Uterus (tissue), 2 donors: ENCODE measurements around the gene ARID1B.

Source experiments
- POLR2A ChIP-seq, 2 donors: fragments of 450-650 bp; IDR thresholded peaks; one replicate each; pipeline ENCODE4 v1.6.1; 2016; ENCODE audit warnings: antibody characterized with exemption in 2 of 2, mild to moderate bottlenecking in 1 of 2, moderate library complexity in 1 of 2
- TF ChIP-seq, protein P1 (sequence below), 4 experiments: fragments of 200-600 bp in 2 of 4; fragments of 450-650 bp in 2 of 4; sonication (generic) in 2 of 4; IDR thresholded peaks; one replicate each; pipeline ENCODE4 v1.5.1; 2016 to 2019; ENCODE audit warnings: antibody characterized with exemption in 4 of 4, mild to moderate bottlenecking in 2 of 4, moderate library complexity in 1 of 4

DNA sequence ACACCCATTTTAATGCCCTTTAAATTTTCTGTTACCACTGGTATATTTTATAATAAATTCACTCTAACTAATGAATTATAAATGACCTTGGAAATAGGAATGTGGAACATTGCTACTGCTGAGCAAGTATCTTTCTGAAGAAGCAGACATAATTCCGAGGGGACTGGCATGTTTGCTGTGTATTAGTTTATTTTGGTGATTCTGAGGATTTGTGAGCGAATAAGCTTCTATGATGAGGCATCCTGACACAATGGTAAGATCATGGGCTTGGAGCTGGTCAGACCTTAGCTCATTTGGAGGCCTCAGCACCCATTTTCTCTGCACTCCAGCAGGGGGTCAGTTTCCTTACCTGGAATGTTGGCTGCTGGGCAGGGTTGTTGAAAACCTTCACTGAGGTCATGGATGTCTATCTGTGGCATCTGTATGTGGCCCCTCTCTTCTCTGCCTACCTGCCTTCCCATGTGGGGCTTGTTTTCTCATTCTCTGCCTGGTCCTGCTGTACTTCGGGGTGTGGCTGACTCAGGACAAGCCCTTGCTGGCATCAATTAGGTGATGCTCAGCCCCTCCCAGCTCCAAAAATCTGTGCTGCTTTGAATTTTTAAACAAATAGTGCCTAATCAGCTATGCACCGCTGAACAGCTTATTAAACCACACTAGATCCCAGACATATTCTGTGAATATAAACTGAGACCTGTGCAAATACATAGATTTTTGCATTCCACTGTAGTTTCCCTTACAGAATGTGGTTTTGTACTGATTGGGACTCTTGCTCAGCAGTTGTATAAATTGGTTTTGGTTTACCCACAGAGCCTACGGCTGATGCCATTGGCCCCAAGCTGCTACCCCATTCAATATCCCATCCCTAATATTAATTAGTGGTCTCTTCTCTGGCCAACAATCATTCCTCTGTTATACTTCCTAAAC is 10.7 kb downstream of the ARID1B start:
- TF ChIP-seq, protein P1, sequence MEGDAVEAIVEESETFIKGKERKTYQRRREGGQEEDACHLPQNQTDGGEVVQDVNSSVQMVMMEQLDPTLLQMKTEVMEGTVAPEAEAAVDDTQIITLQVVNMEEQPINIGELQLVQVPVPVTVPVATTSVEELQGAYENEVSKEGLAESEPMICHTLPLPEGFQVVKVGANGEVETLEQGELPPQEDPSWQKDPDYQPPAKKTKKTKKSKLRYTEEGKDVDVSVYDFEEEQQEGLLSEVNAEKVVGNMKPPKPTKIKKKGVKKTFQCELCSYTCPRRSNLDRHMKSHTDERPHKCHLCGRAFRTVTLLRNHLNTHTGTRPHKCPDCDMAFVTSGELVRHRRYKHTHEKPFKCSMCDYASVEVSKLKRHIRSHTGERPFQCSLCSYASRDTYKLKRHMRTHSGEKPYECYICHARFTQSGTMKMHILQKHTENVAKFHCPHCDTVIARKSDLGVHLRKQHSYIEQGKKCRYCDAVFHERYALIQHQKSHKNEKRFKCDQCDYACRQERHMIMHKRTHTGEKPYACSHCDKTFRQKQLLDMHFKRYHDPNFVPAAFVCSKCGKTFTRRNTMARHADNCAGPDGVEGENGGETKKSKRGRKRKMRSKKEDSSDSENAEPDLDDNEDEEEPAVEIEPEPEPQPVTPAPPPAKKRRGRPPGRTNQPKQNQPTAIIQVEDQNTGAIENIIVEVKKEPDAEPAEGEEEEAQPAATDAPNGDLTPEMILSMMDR (IDR thresholded peaks at IDR 0.05), result no peak
- TF ChIP-seq POLR2A (IDR thresholded peaks at IDR 0.05), result no peak
